CD8-positive, alpha-beta memory T cell (primary cell): ENCODE data around the gene SSR1. TPM values are rescaled to one million over a fixed set of nuclear protein-coding genes. Genes with fewer than 3 reads are reported as not detected.
"Not testable (repeated sequence)": the region's sequence is repeated elsewhere in the genome, so short reads cannot be mapped to it uniquely, and the experiment has no call there.

Experiments
- CTCF ChIA-PET: fragments of 350-600 bp; sonication (Branson Sonifier 250); formaldehyde crosslinking; loops from one replicate; lab custom pipeline; 2021; ENCODE audit warnings: antibody characterized with exemption; lab: Charles Lee
- POLR2A ChIA-PET: fragments of 350-600 bp; sonication (Branson Sonifier 250); formaldehyde crosslinking; loops from one replicate; lab custom pipeline; 2021; ENCODE audit warnings: antibody characterized with exemption; lab: Charles Lee
- DNase-seq, 5 donors: peaks; one replicate each; pipeline versions ENCODE4 v3.0.0 to v3.0.0-alpha.2; 2020 to 2022; ENCODE audit warnings: mixed read lengths in 1 of 5
- H3K27ac ChIP-seq: one replicate; pipeline ENCODE4 v1.7.0; 2013; ENCODE audit warnings: low read depth, mild to moderate bottlenecking, low read length, moderate library complexity
- H3K27me3 ChIP-seq: 2 replicates; pipeline ENCODE4 v1.7.0; 2013; ENCODE audit warnings: low read length, mild to moderate bottlenecking; ENCODE audit not compliant: insufficient read depth, poor library complexity, severe bottlenecking
- H3K36me3 ChIP-seq: 2 replicates; pipeline ENCODE4 v1.7.0; 2013; ENCODE audit warnings: mild to moderate bottlenecking, low read length, moderate library complexity; ENCODE audit not compliant: insufficient read depth
- H3K4me1 ChIP-seq: 2 replicates; pipeline ENCODE4 v1.7.0; 2013; ENCODE audit warnings: mild to moderate bottlenecking, low read length, moderate library complexity; ENCODE audit not compliant: insufficient read depth
- H3K4me3 ChIP-seq: 2 replicates; pipeline ENCODE4 v1.7.0; 2013; ENCODE audit warnings: mild to moderate bottlenecking, low read length
- H3K9me3 ChIP-seq: 2 replicates; pipeline ENCODE4 v1.7.0; 2013; ENCODE audit warnings: mild to moderate bottlenecking, low read length
- H3K27ac Mint-ChIP-seq, 8 donors: one replicate each; pipeline ENCODE4 v1.8.0; 2020 to 2021; ENCODE audit warnings: mixed read lengths in 8 of 8, mild to moderate bottlenecking in 6 of 8, inconsistent platforms in 3 of 8, moderate library complexity in 3 of 8
- H3K27me3 Mint-ChIP-seq, 2 donors: one replicate each; pipeline ENCODE4 v1.8.0; 2020 to 2021; ENCODE audit warnings: mixed read lengths in 2 of 2, mild to moderate bottlenecking in 1 of 2, moderate library complexity in 1 of 2
- H3K36me3 Mint-ChIP-seq, 3 donors: one replicate each; pipeline ENCODE4 v1.8.0; 2020 to 2021; ENCODE audit warnings: mixed read lengths in 3 of 3, inconsistent platforms in 1 of 3, mild to moderate bottlenecking in 1 of 3
- H3K4me1 Mint-ChIP-seq, 3 donors: one replicate each; pipeline ENCODE4 v1.8.0; 2020 to 2021; ENCODE audit warnings: mixed read lengths in 3 of 3, inconsistent platforms in 1 of 3, mild to moderate bottlenecking in 1 of 3
- H3K4me3 Mint-ChIP-seq, 7 donors: one replicate each; pipeline ENCODE4 v1.8.0; 2020 to 2021; ENCODE audit warnings: mixed read lengths in 7 of 7, mild to moderate bottlenecking in 6 of 7, moderate library complexity in 4 of 7, inconsistent platforms in 2 of 7
- H3K9me3 Mint-ChIP-seq, 5 donors: one replicate each; pipeline ENCODE4 v1.8.0; 2020 to 2022; ENCODE audit warnings: mixed read lengths in 5 of 5, mild to moderate bottlenecking in 3 of 5, moderate library complexity in 2 of 5, inconsistent platforms in 1 of 5
- polyA plus RNA-seq: library from polyadenylated mRNA; unstranded; fragments of 300-500 nt; fragmentation: Illumina TruSeq; gene quantifications from one replicate; pipeline ENCODE4 v1.2.3, GENCODE V29; 2021
- total RNA-seq, 2 experiments: library from RNA; stranded (reverse); gene quantifications; one replicate each; pipeline ENCODE4 v1.2.3, GENCODE V29; 2021

SSR1 gene
- total and polyA plus RNA-seq, 3 experiments from 2014 or later = 153 to 178 (median 165) TPM

GRCh38 chr6:7285416-7285815, 27.6 kb downstream of the SSR1 start:
- H3K4me3 Mint-ChIP-seq = no peak overlapping the region
- no peak overlapping the region for H3K4me3 ChIP-seq
- POLR2A ChIA-PET = interaction anchor here (0.7 kb wide), 1 partner anchor 23 kb away, joined by 3 read pairs; no protein-coding TSS in a partner anchor
- H3K9me3 Mint-ChIP-seq = no peaks in the 10 kb centered on the region
- CTCF ChIA-PET = interaction anchor here (0.9 to 2.5 kb wide), 3 partner anchors 9 to 109 kb away, joined by 3 to 23 read pairs (median 3); no protein-coding TSS in a partner anchor
- H3K4me1 ChIP-seq = peaks cover 4% of the 10 kb centered on the region
- H3K27me3 Mint-ChIP-seq = peaks cover 0 to 2% of the 10 kb centered on the region in 2 donors
- H3K4me1 Mint-ChIP-seq = peaks cover 14 to 17% (median 15%) of the 10 kb centered on the region in 3 donors
- DNase-seq = no peak
- H3K27me3 ChIP-seq = no peaks in the 10 kb centered on the region
- H3K27ac ChIP-seq = no peak overlapping the region
- H3K36me3 Mint-ChIP-seq = peaks cover 0 to 57% (median 19%) of the 10 kb centered on the region in 3 donors
- H3K27ac Mint-ChIP-seq = no peak overlapping the region
- no peaks in the 10 kb centered on the region for H3K9me3 ChIP-seq
- peaks cover 22% of the 10 kb centered on the region for H3K36me3 ChIP-seq

- Histone ChIP-seq H3K27ac (no peak overlapping the region), H3K27me3 (no peaks in the 10 kb centered on the region), H3K4me3 (no peak overlapping the region), H3K36me3 (peaks cover 16% of the 10 kb centered on the region), H3K4me1 (peaks cover 4% of the 10 kb centered on the region), H3K9me3 (no peaks in the 10 kb centered on the region)
- H3K4me1 Mint-ChIP-seq = peaks cover 12 to 17% (median 15%) of the 10 kb centered on the region in 3 donors
- H3K27ac Mint-ChIP-seq = peak overlapping the region in 3 of 8 donors; percentile 1 to 72 (median 42)
- CTCF ChIA-PET = interaction anchor here (2.0 kb wide), 1 partner anchor 328 kb away, joined by 5 read pairs; no protein-coding TSS in a partner anchor
- H3K9me3 Mint-ChIP-seq = no peaks in the 10 kb centered on the region
- no peak for DNase-seq
- H3K4me3 Mint-ChIP-seq = no peak overlapping the region
- H3K36me3 Mint-ChIP-seq = peaks cover 0 to 39% (median 10%) of the 10 kb centered on the region in 3 donors
- POLR2A ChIA-PET = no interaction called here
- peaks cover 0 to 2% of the 10 kb centered on the region in 2 donors for H3K27me3 Mint-ChIP-seq
Observed at GRCh38 chr6:7283676-7284075, 29.3 kb downstream of the SSR1 start.

DNA sequence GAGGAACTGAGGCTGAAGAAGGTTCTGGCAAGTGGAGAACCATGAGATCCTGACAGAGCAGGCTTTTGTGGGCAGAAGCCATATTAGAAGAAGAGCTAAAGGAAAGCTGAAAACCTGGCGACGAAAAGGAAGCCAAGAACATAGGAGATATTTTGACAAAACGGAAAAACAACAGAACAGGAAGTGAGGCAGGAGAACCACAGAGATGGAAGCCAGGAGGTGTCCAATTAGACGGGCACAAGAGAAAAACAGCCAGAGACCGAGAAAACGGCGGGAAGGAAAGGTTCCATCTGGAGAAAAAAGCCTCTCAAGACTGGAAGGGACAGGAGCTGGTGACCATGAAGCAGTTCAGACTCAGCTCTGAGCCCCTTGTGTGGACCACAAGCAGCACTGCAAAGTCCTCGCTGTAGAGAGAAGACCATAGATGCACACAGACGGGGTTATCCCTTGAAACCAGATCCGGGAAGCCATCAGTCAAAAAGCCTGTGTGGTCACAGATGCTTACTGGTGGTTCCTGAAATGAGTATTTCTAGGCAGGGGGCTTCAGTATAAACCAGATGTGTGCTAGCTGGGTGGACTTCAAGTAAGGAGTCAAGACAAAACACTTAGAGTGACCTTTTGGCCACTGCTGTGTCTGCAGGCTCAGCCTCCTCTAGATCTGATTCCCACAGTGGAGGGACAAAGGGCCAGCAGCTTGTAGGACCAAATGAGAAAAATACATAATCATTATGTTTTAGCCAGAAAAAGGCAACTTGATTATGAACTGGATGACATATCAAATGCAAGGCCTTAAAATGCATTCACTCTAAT, 30.7 kb downstream of the SSR1 start:
- Histone ChIP-seq H3K4me1 (peaks cover 4% of the 10 kb centered on the region), H3K27ac (no peak overlapping the region), H3K27me3 (no peaks in the 10 kb centered on the region), H3K4me3 (no peak overlapping the region), H3K9me3 (no peaks in the 10 kb centered on the region), H3K36me3 (peaks cover 4% of the 10 kb centered on the region)
- peak in 1 of 5 donors; percentile 11 for DNase-seq
- Mint-ChIP-seq H3K4me3 (peak overlapping the region in 3 of 7 donors; percentile 4 to 41 (median 22)), H3K27ac (peak overlapping the region in 7 of 8 donors; percentile 57 to 95 (median 85)), H3K9me3 (no peaks in the 10 kb centered on the region), H3K27me3 (peaks cover 0 to 2% of the 10 kb centered on the region in 2 donors), H3K4me1 (peaks cover 12 to 17% (median 15%) of the 10 kb centered on the region in 3 donors), H3K36me3 (peaks cover 0 to 27% (median 5%) of the 10 kb centered on the region in 3 donors)
- ChIA-PET CTCF (interaction anchor here (0.7 to 2.0 kb wide), 2 partner anchors 9 to 330 kb away, joined by 3 to 5 read pairs; no protein-coding TSS in a partner anchor), POLR2A (no interaction called here)

GRCh38 chr6:7276199-7276524, 36.8 kb downstream of the SSR1 start:
- Mint-ChIP-seq H3K4me3 (no peak overlapping the region), H3K27ac (peak overlapping the region in 1 of 8 donors; percentile 65), H3K36me3 (no peaks in the 10 kb centered on the region), H3K9me3 (no peaks in the 10 kb centered on the region), H3K4me1 (peaks cover 6 to 8% (median 7%) of the 10 kb centered on the region in 3 donors), H3K27me3 (no peaks in the 10 kb centered on the region)
- no peak overlapping the region for H3K27ac ChIP-seq
- H3K36me3 ChIP-seq = no peaks in the 10 kb centered on the region
- no peaks in the 10 kb centered on the region for H3K9me3 ChIP-seq
- H3K27me3 ChIP-seq = no peaks in the 10 kb centered on the region
- no peak overlapping the region for H3K4me3 ChIP-seq
- CTCF ChIA-PET = interaction anchor here (1.1 to 5.6 kb wide), 14 partner anchors 10 to 943 kb away, joined by 3 to 63 read pairs (median 6); partner anchors contain the start of gene SNRNP48
- POLR2A ChIA-PET = no interaction called here
- no peak for DNase-seq
- no peaks in the 10 kb centered on the region for H3K4me1 ChIP-seq

DNA sequence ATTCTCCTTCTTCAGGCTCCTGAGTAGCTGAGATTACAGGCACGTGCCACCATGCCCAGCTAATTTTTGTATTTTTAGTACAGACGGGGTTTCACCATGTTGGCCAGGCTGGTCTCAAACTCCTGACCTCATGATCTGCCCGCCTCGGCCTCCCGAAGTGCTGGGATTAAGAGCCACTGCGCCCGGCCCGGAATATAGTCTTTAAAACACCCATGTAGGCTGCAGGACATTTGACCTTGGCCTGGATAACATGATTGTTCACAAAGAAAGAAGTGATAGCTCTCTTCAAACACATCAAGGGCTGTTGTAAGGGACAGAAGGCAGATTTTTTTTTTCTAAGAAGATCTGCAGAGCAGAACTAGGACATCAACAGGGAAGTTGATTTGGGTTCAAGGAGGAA, 38.5 kb downstream of the SSR1 start:
- H3K4me3 Mint-ChIP-seq, POLR2A ChIA-PET, H3K27ac ChIP-seq, H3K9me3 ChIP-seq, H3K36me3 ChIP-seq, H3K36me3 Mint-ChIP-seq, H3K4me1 ChIP-seq, H3K27me3 Mint-ChIP-seq, H3K27me3 ChIP-seq, DNase-seq, H3K9me3 Mint-ChIP-seq, H3K4me3 ChIP-seq, H3K4me1 Mint-ChIP-seq, H3K27ac Mint-ChIP-seq: not testable (repeated sequence)
- CTCF ChIA-PET = interaction anchor here (1.0 to 5.6 kb wide), 10 partner anchors 10 to 342 kb away, joined by 3 to 63 read pairs (median 6); partner anchors contain the start of genes CAGE1 and RIOK1

GRCh38 chr6:7273709-7274108, 39.3 kb downstream of the SSR1 start:
- ChIA-PET CTCF (interaction anchor here (5.6 kb wide), 1 partner anchor 342 kb away, joined by 63 read pairs; no protein-coding TSS in a partner anchor), POLR2A (no interaction called here)
- no peaks in the 10 kb centered on the region for H3K9me3 ChIP-seq
- H3K4me3 ChIP-seq = no peak overlapping the region
- Mint-ChIP-seq H3K9me3 (no peaks in the 10 kb centered on the region), H3K36me3 (no peaks in the 10 kb centered on the region), H3K4me3 (no peak overlapping the region), H3K27ac (no peak overlapping the region), H3K27me3 (peaks cover 0 to 3% of the 10 kb centered on the region in 2 donors), H3K4me1 (peaks cover 5 to 7% (median 7%) of the 10 kb centered on the region in 3 donors)
- no peaks in the 10 kb centered on the region for H3K27me3 ChIP-seq
- no peak for DNase-seq
- H3K36me3 ChIP-seq = no peaks in the 10 kb centered on the region
- no peaks in the 10 kb centered on the region for H3K4me1 ChIP-seq
- H3K27ac ChIP-seq = no peak overlapping the region

- POLR2A ChIA-PET = no interaction called here
Observed at GRCh38 chr6:7271205-7271534, 41.8 kb downstream of the SSR1 start.

More at GRCh38 chr6:7271205-7271534, 41.8 kb downstream of the SSR1 start:
- peaks cover 3 to 6% of the 10 kb centered on the region in 2 donors for H3K27me3 Mint-ChIP-seq
- no peak for DNase-seq
- no peaks in the 10 kb centered on the region for H3K27me3 ChIP-seq
- H3K9me3 Mint-ChIP-seq = peaks cover 0 to 3% (median 0%) of the 10 kb centered on the region in 5 donors
- peaks cover 5 to 7% (median 7%) of the 10 kb centered on the region in 3 donors for H3K4me1 Mint-ChIP-seq
- H3K36me3 Mint-ChIP-seq = peaks cover 0 to 10% (median 2%) of the 10 kb centered on the region in 3 donors
- no peak overlapping the region for H3K27ac ChIP-seq
- H3K36me3 ChIP-seq = no peaks in the 10 kb centered on the region
- H3K4me3 Mint-ChIP-seq = no peak overlapping the region
- CTCF ChIA-PET = no interaction called here
- H3K4me3 ChIP-seq = no peak overlapping the region
- peak overlapping the region in 1 of 8 donors; percentile 78 for H3K27ac Mint-ChIP-seq
- no peaks in the 10 kb centered on the region for H3K9me3 ChIP-seq
- no peaks in the 10 kb centered on the region for H3K4me1 ChIP-seq
